ENCODE results near the gene PTK7. TPM values are rescaled to one million over a fixed set of nuclear protein-coding genes. Genes with fewer than 3 reads are reported as not detected.
A peak's percentile ranks its signal among the peaks of the same experiment; 100 is the strongest.

PTK7 gene
- total RNA-seq (2021) (151 to 165 TPM (median 160 TPM) in 3 replicates), Bru-seq, nascent RNA (percentile 65 among the genes with signal in this experiment)
- long read RNA-seq, experiment 1, full-length matches to known transcripts: 575 of 737 reads
- long read RNA-seq, experiment 1, partial matches to known transcripts: 99 of 737 reads
- long read RNA-seq, experiment 1, other reads (novel, unspliced or antisense): 63 of 737 reads
- long read RNA-seq, experiment 2, full-length matches to known transcripts: 54 of 152 reads
- long read RNA-seq, experiment 2, partial matches to known transcripts: 67 of 152 reads
- long read RNA-seq, experiment 2, other reads (novel, unspliced or antisense): 31 of 152 reads
- long read RNA-seq, experiment 3, partial matches to known transcripts: 0 of 1 reads
- long read RNA-seq, experiment 3, other reads (novel, unspliced or antisense): 1 of 1 reads

DNA sequence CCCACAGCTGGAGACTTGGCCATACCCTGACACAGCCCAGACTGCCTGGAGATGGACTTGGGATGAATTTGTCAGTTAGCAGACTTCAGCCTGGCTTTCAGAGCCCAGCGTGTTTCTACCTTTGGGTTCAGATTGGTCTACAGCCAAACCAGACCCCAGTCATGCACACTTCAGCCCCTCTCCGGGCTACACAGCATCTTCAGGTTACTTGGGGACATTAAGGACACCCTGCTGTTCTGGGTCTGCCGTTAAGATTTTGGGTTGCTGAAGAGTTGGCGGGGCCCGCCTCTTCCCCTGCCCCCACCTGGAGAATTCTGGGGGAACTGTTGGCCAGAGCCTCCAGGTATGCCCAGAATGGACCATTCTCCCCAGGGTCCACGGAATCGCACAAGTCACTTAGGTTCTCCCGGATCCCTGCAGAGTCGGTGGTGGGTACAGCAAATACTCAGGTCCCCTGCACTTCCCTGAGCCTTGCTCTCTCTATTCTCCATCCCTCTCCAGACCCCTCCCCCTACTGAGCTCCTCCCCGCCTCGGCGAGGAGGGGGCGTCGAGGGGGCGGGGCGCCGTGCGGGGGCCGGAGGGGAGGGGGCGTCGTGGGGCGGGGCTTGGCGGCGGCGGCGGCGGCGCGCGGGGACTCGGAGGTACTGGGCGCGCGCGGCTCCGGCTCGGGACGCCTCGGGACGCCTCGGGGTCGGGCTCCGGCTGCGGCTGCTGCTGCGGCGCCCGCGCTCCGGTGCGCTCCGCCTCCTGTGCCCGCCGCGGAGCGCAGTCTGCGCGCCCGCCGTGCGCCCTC lies at the start of gene PTK7:
Gene PTK7 (plus strand): TSS at position 645 of the 794 bp plus-strand sequence. CDS start 175 bp downstream, outside the sequence.
- peaks cover 38% of the 10 kb centered on the region for H3K4me1 Mint-ChIP-seq
- ChIA-PET CTCF (interaction anchor here (0.5 to 3.2 kb wide), 25 partner anchors 13 to 233 kb away, joined by 3 to 50 read pairs (median 4); partner anchors contain the start of genes CNPY3, CRIP3, CUL7 and DNPH1), POLR2A (interaction anchor here (0.6 to 2.6 kb wide), 15 partner anchors 13 to 211 kb away, joined by 3 to 10 read pairs (median 4); partner anchors contain the start of genes CNPY3, CUL9, KLC4 and KLHDC3)
- H3K36me3 Mint-ChIP-seq: no peaks in the 10 kb centered on the region
- peak within 1 kb of the TSS; percentile 84 for H3K4me3 Mint-ChIP-seq
- no peaks in the 10 kb centered on the region; the same call in 1 of the 2 replicates for H3K27me3 Mint-ChIP-seq (ENCODE audit: low read depth)
- peak; percentile 86 for DNase-seq (ENCODE audit: low spot score)
- no peak for TF ChIP-seq ZSCAN18 (CRISPR knock-in tag; IDR thresholded peaks at IDR 0.05)
- TF ChIP-seq RELA (CRISPR knock-in tag; IDR thresholded peaks at IDR 0.05; ENCODE audit: borderline replicate concordance): no peak
- TF ChIP-seq EMX1 (CRISPR knock-in tag; IDR thresholded peaks at IDR 0.05): 0 out of 2 replicates have a peak, but pooled peaks have one; percentile 29
- TF ChIP-seq SP1 (CRISPR knock-in tag; conservative IDR thresholded peaks at IDR 0.05): peak; percentile 79
- no peak for TF ChIP-seq USF2 (CRISPR knock-in tag; IDR thresholded peaks at IDR 0.05)
- TF ChIP-seq JAZF1 (CRISPR knock-in tag; IDR thresholded peaks at IDR 0.05): no peak
- TF ChIP-seq ATF6 (CRISPR knock-in tag; IDR thresholded peaks at IDR 0.05): no peak
- TF ChIP-seq, protein P1, sequence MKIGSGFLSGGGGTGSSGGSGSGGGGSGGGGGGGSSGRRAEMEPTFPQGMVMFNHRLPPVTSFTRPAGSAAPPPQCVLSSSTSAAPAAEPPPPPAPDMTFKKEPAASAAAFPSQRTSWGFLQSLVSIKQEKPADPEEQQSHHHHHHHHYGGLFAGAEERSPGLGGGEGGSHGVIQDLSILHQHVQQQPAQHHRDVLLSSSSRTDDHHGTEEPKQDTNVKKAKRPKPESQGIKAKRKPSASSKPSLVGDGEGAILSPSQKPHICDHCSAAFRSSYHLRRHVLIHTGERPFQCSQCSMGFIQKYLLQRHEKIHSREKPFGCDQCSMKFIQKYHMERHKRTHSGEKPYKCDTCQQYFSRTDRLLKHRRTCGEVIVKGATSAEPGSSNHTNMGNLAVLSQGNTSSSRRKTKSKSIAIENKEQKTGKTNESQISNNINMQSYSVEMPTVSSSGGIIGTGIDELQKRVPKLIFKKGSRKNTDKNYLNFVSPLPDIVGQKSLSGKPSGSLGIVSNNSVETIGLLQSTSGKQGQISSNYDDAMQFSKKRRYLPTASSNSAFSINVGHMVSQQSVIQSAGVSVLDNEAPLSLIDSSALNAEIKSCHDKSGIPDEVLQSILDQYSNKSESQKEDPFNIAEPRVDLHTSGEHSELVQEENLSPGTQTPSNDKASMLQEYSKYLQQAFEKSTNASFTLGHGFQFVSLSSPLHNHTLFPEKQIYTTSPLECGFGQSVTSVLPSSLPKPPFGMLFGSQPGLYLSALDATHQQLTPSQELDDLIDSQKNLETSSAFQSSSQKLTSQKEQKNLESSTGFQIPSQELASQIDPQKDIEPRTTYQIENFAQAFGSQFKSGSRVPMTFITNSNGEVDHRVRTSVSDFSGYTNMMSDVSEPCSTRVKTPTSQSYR (CRISPR knock-in tag; IDR thresholded peaks at IDR 0.05): 0 out of 2 replicates have a peak, but pooled peaks have one; percentile 28
- no peak for TF ChIP-seq PREB (CRISPR knock-in tag; IDR thresholded peaks at IDR 0.05; ENCODE audit: borderline replicate concordance)
- no peak for TF ChIP-seq ESRRA (CRISPR knock-in tag; IDR thresholded peaks at IDR 0.05; ENCODE audit: borderline replicate concordance)
- TF ChIP-seq, protein P2, sequence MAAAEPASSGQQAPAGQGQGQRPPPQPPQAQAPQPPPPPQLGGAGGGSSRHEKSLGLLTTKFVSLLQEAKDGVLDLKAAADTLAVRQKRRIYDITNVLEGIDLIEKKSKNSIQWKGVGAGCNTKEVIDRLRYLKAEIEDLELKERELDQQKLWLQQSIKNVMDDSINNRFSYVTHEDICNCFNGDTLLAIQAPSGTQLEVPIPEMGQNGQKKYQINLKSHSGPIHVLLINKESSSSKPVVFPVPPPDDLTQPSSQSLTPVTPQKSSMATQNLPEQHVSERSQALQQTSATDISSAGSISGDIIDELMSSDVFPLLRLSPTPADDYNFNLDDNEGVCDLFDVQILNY (CRISPR knock-in tag; IDR thresholded peaks at IDR 0.05): 0 out of 2 replicates have a peak, but pooled peaks have one; percentile 24
- TF ChIP-seq, protein P3, sequence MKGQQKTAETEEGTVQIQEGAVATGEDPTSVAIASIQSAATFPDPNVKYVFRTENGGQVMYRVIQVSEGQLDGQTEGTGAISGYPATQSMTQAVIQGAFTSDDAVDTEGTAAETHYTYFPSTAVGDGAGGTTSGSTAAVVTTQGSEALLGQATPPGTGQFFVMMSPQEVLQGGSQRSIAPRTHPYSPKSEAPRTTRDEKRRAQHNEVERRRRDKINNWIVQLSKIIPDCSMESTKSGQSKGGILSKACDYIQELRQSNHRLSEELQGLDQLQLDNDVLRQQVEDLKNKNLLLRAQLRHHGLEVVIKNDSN (CRISPR knock-in tag; IDR thresholded peaks at IDR 0.05): no peak
- peak; percentile 73 for ATAC-seq
- H3K9me3 Mint-ChIP-seq: no peaks in the 10 kb centered on the region
- no peak within 1 kb of the TSS for H3K27ac Mint-ChIP-seq

Data from WTC11 (cell line).